ENCODE results near the gene CNKSR3.

CNKSR3 gene

GRCh38 chr6:154469306-154469935 lies 41.1 kb downstream of the CNKSR3 start:
- Histone ChIP-seq H4K8ac (ENCODE audit: low read depth, low read length) (no peak overlapping the region), H3K27ac (replicated peaks; ENCODE audit: low read length) (no peak overlapping the region), H2AFZ (ENCODE audit: low read length) (no peak overlapping the region), H3K36me3 (replicated peaks in 1 of 2; ENCODE audit: control insufficient read depth in 2 of 2, insufficient read depth in 2 of 2, low read length in 2 of 2) (no peaks in the 10 kb centered on the region), H2BK12ac (ENCODE audit: low read length) (no peak overlapping the region), H3K9ac (ENCODE audit: low read depth, low read length, poor library complexity) (no peak overlapping the region), H2BK120ac (ENCODE audit: low read depth, low read length) (no peak overlapping the region), H3K79me1 (ENCODE audit: low read depth, low read length) (no peaks in the 10 kb centered on the region), H2BK5ac (ENCODE audit: low read length) (no peak overlapping the region), H4K91ac (ENCODE audit: low read depth, low read length, poor library complexity) (no peak overlapping the region), H2BK15ac (ENCODE audit: low read length) (no peak overlapping the region), H2AK5ac (ENCODE audit: low read depth, low read length) (no peak overlapping the region), H3K27me3 (ENCODE audit: control insufficient read depth in 3 of 3, insufficient read depth in 3 of 3, low read depth in 1 of 3, low read length in 3 of 3) (no peaks in the 10 kb centered on the region), H3K4ac (ENCODE audit: low read length) (no peak overlapping the region), H3K4me2 (ENCODE audit: insufficient read depth, low read length, poor library complexity, severe bottlenecking) (no peak overlapping the region), H3K14ac (ENCODE audit: low read length) (no peak overlapping the region), H3K4me3 (ENCODE audit: low read length in 2 of 2) (no peak overlapping the region), H3K4me1 (ENCODE audit: control insufficient read depth in 2 of 2, insufficient read depth in 1 of 2, low read depth in 1 of 2, low read length in 2 of 2) (peaks cover 0 to 2% of the 10 kb centered on the region in 2 donors), H3K23ac (ENCODE audit: low read depth, low read length, poor library complexity) (no peak overlapping the region), H3K9me3 (replicated peaks in 1 of 2; ENCODE audit: control insufficient read depth in 2 of 2, insufficient read depth in 1 of 2, low read depth in 1 of 2, low read length in 2 of 2) (peaks cover 3 to 6% of the 10 kb centered on the region in 2 donors), H3K18ac (ENCODE audit: low read length) (no peak overlapping the region)
- no CpG with 5 or more reads among the region's 4 CpGs for WGBS, 2 donors (ENCODE audit: extremely low coverage in 2 of 2, insufficient read length in 2 of 2, insufficient replicate concordance in 1 of 2)
- DNase-seq (ENCODE audit: low spot score): no peak

- Histone ChIP-seq H3K4ac (ENCODE audit: low read length) (no peak overlapping the region), H3K4me3 (ENCODE audit: low read length in 2 of 2) (no peak overlapping the region), H4K8ac (ENCODE audit: low read depth, low read length) (no peak overlapping the region), H2BK120ac (ENCODE audit: low read depth, low read length) (no peak overlapping the region), H2BK5ac (ENCODE audit: low read length) (no peak overlapping the region), H2BK12ac (ENCODE audit: low read length) (no peak overlapping the region), H3K4me2 (ENCODE audit: insufficient read depth, low read length, poor library complexity, severe bottlenecking) (no peak overlapping the region), H3K23ac (ENCODE audit: low read depth, low read length, poor library complexity) (no peak overlapping the region), H2AK5ac (ENCODE audit: low read depth, low read length) (no peak overlapping the region), H3K27me3 (ENCODE audit: control insufficient read depth in 3 of 3, insufficient read depth in 3 of 3, low read depth in 1 of 3, low read length in 3 of 3) (no peaks in the 10 kb centered on the region), H2AFZ (ENCODE audit: low read length) (no peak overlapping the region), H3K9ac (ENCODE audit: low read depth, low read length, poor library complexity) (no peak overlapping the region), H3K79me1 (ENCODE audit: low read depth, low read length) (no peaks in the 10 kb centered on the region), H4K91ac (ENCODE audit: low read depth, low read length, poor library complexity) (no peak overlapping the region), H3K4me1 (ENCODE audit: control insufficient read depth in 2 of 2, insufficient read depth in 1 of 2, low read depth in 1 of 2, low read length in 2 of 2) (peaks cover 0 to 3% of the 10 kb centered on the region in 2 donors), H3K27ac (replicated peaks; ENCODE audit: low read length) (no peak overlapping the region), H3K36me3 (replicated peaks in 1 of 2; ENCODE audit: control insufficient read depth in 2 of 2, insufficient read depth in 2 of 2, low read length in 2 of 2) (no peaks in the 10 kb centered on the region), H3K9me3 (replicated peaks in 1 of 2; ENCODE audit: control insufficient read depth in 2 of 2, insufficient read depth in 1 of 2, low read depth in 1 of 2, low read length in 2 of 2) (peaks cover 3 to 6% of the 10 kb centered on the region in 2 donors), H2BK15ac (ENCODE audit: low read length) (no peak overlapping the region), H3K14ac (ENCODE audit: low read length) (no peak overlapping the region), H3K18ac (ENCODE audit: low read length) (no peak overlapping the region)
- WGBS, 2 donors (ENCODE audit: extremely low coverage in 2 of 2, insufficient read length in 2 of 2, insufficient replicate concordance in 1 of 2): no CpG with 5 or more reads among the region's 3 CpGs
- DNase-seq (ENCODE audit: low spot score): no peak
These were observed 41.7 kb downstream of the CNKSR3 start for GRCh38 chr6:154468760-154469159.

GRCh38 chr6:154466971-154467679 lies 43.4 kb downstream of the CNKSR3 start:
- DNase-seq (ENCODE audit: low spot score): no peak
- Histone ChIP-seq H3K4ac (ENCODE audit: low read length) (no peak overlapping the region), H2BK15ac (ENCODE audit: low read length) (no peak overlapping the region), H3K4me3 (ENCODE audit: low read length in 2 of 2) (no peak overlapping the region), H2AK5ac (ENCODE audit: low read depth, low read length) (no peak overlapping the region), H3K9ac (ENCODE audit: low read depth, low read length, poor library complexity) (no peak overlapping the region), H2AFZ (ENCODE audit: low read length) (no peak overlapping the region), H4K91ac (ENCODE audit: low read depth, low read length, poor library complexity) (no peak overlapping the region), H3K27me3 (ENCODE audit: control insufficient read depth in 3 of 3, insufficient read depth in 3 of 3, low read depth in 1 of 3, low read length in 3 of 3) (no peaks in the 10 kb centered on the region), H3K9me3 (replicated peaks in 1 of 2; ENCODE audit: control insufficient read depth in 2 of 2, insufficient read depth in 1 of 2, low read depth in 1 of 2, low read length in 2 of 2) (peaks cover 2 to 6% of the 10 kb centered on the region in 2 donors), H3K23ac (ENCODE audit: low read depth, low read length, poor library complexity) (no peak overlapping the region), H3K18ac (ENCODE audit: low read length) (no peak overlapping the region), H2BK5ac (ENCODE audit: low read length) (no peak overlapping the region), H4K8ac (ENCODE audit: low read depth, low read length) (no peak overlapping the region), H3K27ac (replicated peaks; ENCODE audit: low read length) (no peak overlapping the region), H3K4me2 (ENCODE audit: insufficient read depth, low read length, poor library complexity, severe bottlenecking) (no peak overlapping the region), H3K4me1 (ENCODE audit: control insufficient read depth in 2 of 2, insufficient read depth in 1 of 2, low read depth in 1 of 2, low read length in 2 of 2) (peaks cover 0 to 3% of the 10 kb centered on the region in 2 donors), H2BK12ac (ENCODE audit: low read length) (no peak overlapping the region), H3K36me3 (replicated peaks in 1 of 2; ENCODE audit: control insufficient read depth in 2 of 2, insufficient read depth in 2 of 2, low read length in 2 of 2) (no peaks in the 10 kb centered on the region), H2BK120ac (ENCODE audit: low read depth, low read length) (no peak overlapping the region), H3K14ac (ENCODE audit: low read length) (no peak overlapping the region), H3K79me1 (ENCODE audit: low read depth, low read length) (no peaks in the 10 kb centered on the region)
- no CpG with 5 or more reads among the region's 9 CpGs for WGBS, 2 donors (ENCODE audit: extremely low coverage in 2 of 2, insufficient read length in 2 of 2, insufficient replicate concordance in 1 of 2)

GRCh38 chr6:154466139-154466538 lies 44.3 kb downstream of the CNKSR3 start:
- Histone ChIP-seq H3K36me3 (replicated peaks in 1 of 2; ENCODE audit: control insufficient read depth in 2 of 2, insufficient read depth in 2 of 2, low read length in 2 of 2) (no peaks in the 10 kb centered on the region), H3K27ac (replicated peaks; ENCODE audit: low read length) (no peak overlapping the region), H2BK15ac (ENCODE audit: low read length) (no peak overlapping the region), H3K27me3 (ENCODE audit: control insufficient read depth in 3 of 3, insufficient read depth in 3 of 3, low read depth in 1 of 3, low read length in 3 of 3) (no peaks in the 10 kb centered on the region), H3K4me3 (ENCODE audit: low read length in 2 of 2) (no peak overlapping the region), H3K79me1 (ENCODE audit: low read depth, low read length) (no peaks in the 10 kb centered on the region), H3K4me2 (ENCODE audit: insufficient read depth, low read length, poor library complexity, severe bottlenecking) (no peak overlapping the region), H3K4me1 (ENCODE audit: control insufficient read depth in 2 of 2, insufficient read depth in 1 of 2, low read depth in 1 of 2, low read length in 2 of 2) (peaks cover 0 to 3% of the 10 kb centered on the region in 2 donors), H3K18ac (ENCODE audit: low read length) (no peak overlapping the region), H2BK12ac (ENCODE audit: low read length) (no peak overlapping the region), H4K91ac (ENCODE audit: low read depth, low read length, poor library complexity) (no peak overlapping the region), H3K4ac (ENCODE audit: low read length) (no peak overlapping the region), H3K9me3 (replicated peaks in 1 of 2; ENCODE audit: control insufficient read depth in 2 of 2, insufficient read depth in 1 of 2, low read depth in 1 of 2, low read length in 2 of 2) (peaks cover 2 to 6% of the 10 kb centered on the region in 2 donors), H4K8ac (ENCODE audit: low read depth, low read length) (no peak overlapping the region), H3K9ac (ENCODE audit: low read depth, low read length, poor library complexity) (no peak overlapping the region), H3K14ac (ENCODE audit: low read length) (no peak overlapping the region), H2AK5ac (ENCODE audit: low read depth, low read length) (no peak overlapping the region), H2BK5ac (ENCODE audit: low read length) (no peak overlapping the region), H3K23ac (ENCODE audit: low read depth, low read length, poor library complexity) (no peak overlapping the region), H2AFZ (ENCODE audit: low read length) (no peak overlapping the region), H2BK120ac (ENCODE audit: low read depth, low read length) (no peak overlapping the region)
- WGBS, 2 donors (ENCODE audit: extremely low coverage in 2 of 2, insufficient read length in 2 of 2, insufficient replicate concordance in 1 of 2): no CpG with 5 or more reads among the region's 3 CpGs
- DNase-seq (ENCODE audit: low spot score): no peak
